ENCODE data around the gene TAF8.

TAF8 gene

DNA sequence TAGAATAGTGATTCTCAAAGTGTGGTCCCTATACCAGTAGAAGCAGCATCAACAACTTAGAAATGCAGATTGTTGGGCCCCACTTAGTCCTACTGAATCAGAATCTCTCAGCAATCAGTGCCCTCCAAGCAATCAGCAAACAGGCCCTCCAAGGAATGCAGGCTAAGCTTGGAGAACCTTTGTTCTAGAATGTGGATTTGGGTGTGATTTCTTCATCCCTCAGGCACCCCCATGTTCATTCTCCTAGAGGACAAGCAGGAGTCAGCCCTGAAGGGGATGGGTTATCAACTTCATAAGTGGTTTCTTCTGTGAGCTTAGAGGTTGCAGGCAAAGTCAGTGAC lies 40.5 kb upstream of the TAF8 start:
- TF ChIP-seq REST (IDR thresholded peaks at IDR 0.05; ENCODE audit: insufficient replicate concordance, low read depth) = no peak
- no peak for TF ChIP-seq POLR2AphosphoS5 (IDR thresholded peaks at IDR 0.05; ENCODE audit: low read depth)
- no peak for DNase-seq (ENCODE audit: low read depth in 1 of 2, low spot score in 1 of 2)
- Histone ChIP-seq H3K27me3 (ENCODE audit: insufficient read depth, poor library complexity, severe bottlenecking) (no peaks in the 10 kb centered on the region), H3K27ac (replicated peaks) (peak overlapping the region; percentile 66), H3K4me3 (replicated peaks; ENCODE audit: insufficient read depth, low read length) (no peak overlapping the region)

GRCh38 chr6:42010185-42010891 lies 40.0 kb upstream of the TAF8 start:
- no peak overlapping the region for H3K4me3 ChIP-seq (replicated peaks; ENCODE audit: insufficient read depth, low read length)
- peak; percentile 57 to 83 for DNase-seq (ENCODE audit: low read depth in 1 of 2, low spot score in 1 of 2)
- no peaks in the 10 kb centered on the region for H3K27me3 ChIP-seq (ENCODE audit: insufficient read depth, poor library complexity, severe bottlenecking)
- H3K27ac ChIP-seq (replicated peaks) = peak overlapping the region; percentile 66
- TF ChIP-seq POLR2AphosphoS5 (IDR thresholded peaks at IDR 0.05; ENCODE audit: low read depth) (peak; percentile 92), GABPA (IDR thresholded peaks at IDR 0.05; ENCODE audit: low read depth) (no peak), CTCF (IDR thresholded peaks at IDR 0.05; ENCODE audit: insufficient read depth, low read length) (no peak), REST (IDR thresholded peaks at IDR 0.05; ENCODE audit: insufficient replicate concordance, low read depth) (no peak), SPI1 (IDR thresholded peaks at IDR 0.05; ENCODE audit: borderline replicate concordance, low read depth) (peak; percentile 56; the same call in 1 of the 2 replicates)

GRCh38 chr6:42010909-42011308 lies 39.4 kb upstream of the TAF8 start:
- TF ChIP-seq REST (IDR thresholded peaks at IDR 0.05; ENCODE audit: insufficient replicate concordance, low read depth) = no peak
- TF ChIP-seq CTCF (IDR thresholded peaks at IDR 0.05; ENCODE audit: insufficient read depth, low read length) = no peak
- no peak for TF ChIP-seq SPI1 (IDR thresholded peaks at IDR 0.05; ENCODE audit: borderline replicate concordance, low read depth)
- TF ChIP-seq POLR2AphosphoS5 (IDR thresholded peaks at IDR 0.05; ENCODE audit: low read depth) = no peak
- TF ChIP-seq GABPA (IDR thresholded peaks at IDR 0.05; ENCODE audit: low read depth) = no peak
- Histone ChIP-seq H3K27me3 (ENCODE audit: insufficient read depth, poor library complexity, severe bottlenecking) (no peaks in the 10 kb centered on the region), H3K27ac (replicated peaks) (peak overlapping the region; percentile 66), H3K4me3 (replicated peaks; ENCODE audit: insufficient read depth, low read length) (no peak overlapping the region)
- no peak for DNase-seq (ENCODE audit: low read depth in 1 of 2, low spot score in 1 of 2)
